Measurements from ENCODE around the gene PAQR3. TPM values are rescaled to one million over a fixed set of nuclear protein-coding genes. Genes with fewer than 3 reads are reported as not detected.
A peak's percentile ranks its signal among the peaks of the same experiment; 100 is the strongest.

Gene PAQR3
- total and polyA plus RNA-seq, 3 experiments from 2014 or later = 7.4 to 11.8 (median 11.1) TPM

DNA sequence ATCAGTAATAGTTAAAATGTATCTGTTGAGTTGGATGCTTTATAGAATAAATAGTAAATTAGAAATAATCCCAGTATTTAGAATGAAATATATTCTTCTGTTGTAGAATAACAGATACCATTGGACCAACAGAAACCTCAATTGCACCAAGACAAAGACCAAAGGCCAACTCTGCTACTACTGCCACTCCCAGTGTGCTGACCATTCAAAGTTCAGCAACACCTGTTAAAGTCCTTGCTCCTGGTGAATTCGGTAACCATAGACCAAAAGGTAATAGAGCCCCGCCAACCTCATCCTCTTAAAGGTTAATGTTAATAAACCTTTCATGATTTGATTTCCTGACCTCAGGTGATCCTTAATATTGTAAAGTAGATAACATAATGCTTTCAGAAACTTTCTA lies 73.8 kb downstream of the PAQR3 start:
- CTCF ChIA-PET = interaction anchor here (2.5 kb wide), 1 partner anchor 11 kb away, joined by 14 read pairs; no protein-coding TSS in a partner anchor

DNA sequence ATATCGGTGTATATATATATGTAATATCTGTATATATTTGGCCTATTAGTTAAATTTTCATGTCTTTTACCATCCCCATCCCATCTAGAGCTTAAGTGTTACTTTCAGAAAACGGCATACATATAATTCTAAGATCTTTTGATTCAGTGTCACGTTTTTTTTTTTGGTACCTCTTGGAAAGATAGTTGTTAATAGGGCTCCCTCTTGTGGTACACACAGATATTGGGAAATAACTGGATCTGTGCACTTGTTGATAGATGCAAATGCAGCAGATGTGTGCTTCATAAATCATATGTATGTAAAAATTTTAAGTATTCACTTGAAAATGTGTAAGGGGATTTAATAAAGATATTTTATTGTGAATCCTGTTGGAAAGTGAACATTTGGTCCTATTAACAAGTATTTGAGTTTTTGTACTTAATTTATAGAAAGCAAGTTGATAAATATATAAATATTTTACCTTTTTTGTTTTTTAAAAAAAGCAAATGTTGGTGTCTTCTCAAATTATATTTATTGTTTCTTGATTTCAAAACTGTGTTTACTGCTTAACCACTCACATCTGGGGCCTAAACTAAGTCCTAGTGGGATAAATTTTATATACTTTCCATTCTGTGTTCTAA lies 74.7 kb downstream of the PAQR3 start:
- Histone ChIP-seq H3K27ac (ENCODE audit: low read depth, low read length) (no peak overlapping the region), H3K4me3 (ENCODE audit: low read length) (no peak overlapping the region), H3K9me3 (ENCODE audit: low read length) (no peaks in the 10 kb centered on the region), H3K27me3 (ENCODE audit: insufficient read depth, low read length, poor library complexity, severe bottlenecking) (no peaks in the 10 kb centered on the region), H3K4me1 (ENCODE audit: insufficient read depth, low read length) (no peaks in the 10 kb centered on the region), H3K36me3 (ENCODE audit: insufficient read depth, low read length) (peaks cover 5% of the 10 kb centered on the region)
- DNase-seq = peak in 2 of 5 donors; percentile 50 to 57
- H3K4me1 Mint-ChIP-seq = peaks cover 2 to 5% (median 4%) of the 10 kb centered on the region in 3 donors
- peaks cover 0 to 18% (median 5%) of the 10 kb centered on the region in 3 donors for H3K36me3 Mint-ChIP-seq
- H3K27ac Mint-ChIP-seq = no peak overlapping the region
- H3K27me3 Mint-ChIP-seq = no peaks in the 10 kb centered on the region
- H3K9me3 Mint-ChIP-seq = no peaks in the 10 kb centered on the region
- CTCF ChIA-PET = interaction anchor here (0.6 to 2.5 kb wide), 4 partner anchors 10 to 257 kb away, joined by 3 to 14 read pairs (median 4); partner anchors contain the start of gene BMP2K
- POLR2A ChIA-PET = no interaction called here
- H3K4me3 Mint-ChIP-seq = no peak overlapping the region

More for the DNA sequence above, 73.8 kb downstream of the PAQR3 start:
- no peak overlapping the region for H3K27ac ChIP-seq (ENCODE audit: low read depth, low read length)
- no peaks in the 10 kb centered on the region for H3K27me3 Mint-ChIP-seq
- no peaks in the 10 kb centered on the region for H3K4me1 ChIP-seq (ENCODE audit: insufficient read depth, low read length)
- no peaks in the 10 kb centered on the region for H3K9me3 Mint-ChIP-seq
- H3K27ac Mint-ChIP-seq = no peak overlapping the region
- H3K36me3 ChIP-seq (ENCODE audit: insufficient read depth, low read length) = peaks cover 5% of the 10 kb centered on the region
- H3K36me3 Mint-ChIP-seq = peaks cover 0 to 16% (median 7%) of the 10 kb centered on the region in 3 donors
- no peaks in the 10 kb centered on the region for H3K27me3 ChIP-seq (ENCODE audit: insufficient read depth, low read length, poor library complexity, severe bottlenecking)
- no peak overlapping the region for H3K4me3 Mint-ChIP-seq
- no peak overlapping the region for H3K4me3 ChIP-seq (ENCODE audit: low read length)
- DNase-seq = no peak
- POLR2A ChIA-PET = no interaction called here
- H3K4me1 Mint-ChIP-seq = peaks cover 2 to 5% (median 4%) of the 10 kb centered on the region in 3 donors
- no peaks in the 10 kb centered on the region for H3K9me3 ChIP-seq (ENCODE audit: low read length)

DNA sequence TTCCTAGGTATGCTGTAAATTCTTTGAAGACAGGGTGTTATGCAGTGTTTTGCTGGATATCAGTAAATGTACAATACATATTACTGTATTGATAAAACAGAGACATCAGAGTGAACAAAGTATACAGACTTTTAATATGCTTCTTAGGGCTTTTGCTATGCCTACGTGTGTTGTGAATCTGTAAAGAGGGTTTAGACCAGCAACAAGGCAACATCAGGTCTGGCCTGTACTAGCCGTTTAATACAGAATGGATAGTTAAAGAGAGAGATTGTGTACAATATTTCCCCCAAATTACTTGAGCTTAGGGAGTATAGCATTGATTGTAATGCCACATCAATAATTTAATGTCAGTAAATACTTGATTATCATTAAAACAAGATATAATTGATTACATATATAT lies 75.2 kb downstream of the PAQR3 start:
- Histone ChIP-seq H3K27ac (ENCODE audit: low read depth, low read length) (no peak overlapping the region), H3K27me3 (ENCODE audit: insufficient read depth, low read length, poor library complexity, severe bottlenecking) (no peaks in the 10 kb centered on the region), H3K9me3 (ENCODE audit: low read length) (no peaks in the 10 kb centered on the region), H3K36me3 (ENCODE audit: insufficient read depth, low read length) (peaks cover 5% of the 10 kb centered on the region), H3K4me3 (ENCODE audit: low read length) (no peak overlapping the region), H3K4me1 (ENCODE audit: insufficient read depth, low read length) (no peaks in the 10 kb centered on the region)
- H3K27me3 Mint-ChIP-seq = no peaks in the 10 kb centered on the region
- ChIA-PET POLR2A (no interaction called here), CTCF (interaction anchor here (0.6 to 2.5 kb wide), 4 partner anchors 9 to 256 kb away, joined by 3 to 14 read pairs (median 4); partner anchors contain the start of gene BMP2K)
- no peak overlapping the region for H3K27ac Mint-ChIP-seq
- no peak for DNase-seq
- no peak overlapping the region for H3K4me3 Mint-ChIP-seq
- H3K4me1 Mint-ChIP-seq = peaks cover 2 to 5% (median 4%) of the 10 kb centered on the region in 3 donors
- no peaks in the 10 kb centered on the region for H3K9me3 Mint-ChIP-seq
- peaks cover 0 to 18% (median 5%) of the 10 kb centered on the region in 3 donors for H3K36me3 Mint-ChIP-seq

DNA sequence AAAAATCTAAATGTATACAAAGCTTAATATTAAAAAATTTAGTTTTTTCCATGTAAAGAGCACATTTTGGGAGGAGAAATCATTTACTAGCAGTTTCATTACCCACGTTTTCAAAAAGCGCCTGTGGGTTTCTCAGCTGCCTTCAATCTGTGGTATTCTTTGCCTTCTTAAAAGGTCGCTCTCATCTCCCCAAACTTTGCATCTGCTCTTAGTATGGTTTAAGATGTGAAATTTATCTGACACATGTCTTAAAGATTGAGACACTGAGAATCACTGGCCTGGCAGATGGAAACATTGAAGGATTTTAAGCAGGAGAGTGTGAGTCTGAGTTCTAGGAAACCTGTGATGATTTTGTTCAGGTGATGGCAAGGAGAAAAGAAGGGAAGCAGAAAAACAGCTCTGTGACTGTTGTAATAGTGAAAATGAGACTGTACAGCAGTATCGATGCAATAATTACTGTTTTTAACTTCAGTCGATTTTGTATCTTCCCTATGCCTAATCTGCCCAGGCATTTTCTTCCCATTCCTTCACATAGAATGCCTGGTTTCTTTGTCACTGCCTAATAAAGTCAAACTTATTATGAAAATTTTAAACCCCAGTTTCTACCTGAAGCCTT lies 75.9 kb downstream of the PAQR3 start:
- no peak for DNase-seq
- Mint-ChIP-seq H3K9me3 (no peaks in the 10 kb centered on the region), H3K4me1 (peaks cover 2 to 5% (median 4%) of the 10 kb centered on the region in 3 donors), H3K36me3 (peaks cover 0 to 17% (median 5%) of the 10 kb centered on the region in 3 donors), H3K27ac (no peak overlapping the region), H3K27me3 (no peaks in the 10 kb centered on the region), H3K4me3 (no peak overlapping the region)
- POLR2A ChIA-PET = no interaction called here
- Histone ChIP-seq H3K27me3 (ENCODE audit: insufficient read depth, low read length, poor library complexity, severe bottlenecking) (no peaks in the 10 kb centered on the region), H3K4me3 (ENCODE audit: low read length) (no peak overlapping the region), H3K27ac (ENCODE audit: low read depth, low read length) (no peak overlapping the region), H3K4me1 (ENCODE audit: insufficient read depth, low read length) (no peaks in the 10 kb centered on the region), H3K36me3 (ENCODE audit: insufficient read depth, low read length) (peaks cover 5% of the 10 kb centered on the region), H3K9me3 (ENCODE audit: low read length) (no peaks in the 10 kb centered on the region)
- CTCF ChIA-PET = interaction anchor here (1.6 to 2.5 kb wide), 2 partner anchors 8 to 87 kb away, joined by 4 to 14 read pairs; partner anchors contain the start of gene BMP2K

DNA sequence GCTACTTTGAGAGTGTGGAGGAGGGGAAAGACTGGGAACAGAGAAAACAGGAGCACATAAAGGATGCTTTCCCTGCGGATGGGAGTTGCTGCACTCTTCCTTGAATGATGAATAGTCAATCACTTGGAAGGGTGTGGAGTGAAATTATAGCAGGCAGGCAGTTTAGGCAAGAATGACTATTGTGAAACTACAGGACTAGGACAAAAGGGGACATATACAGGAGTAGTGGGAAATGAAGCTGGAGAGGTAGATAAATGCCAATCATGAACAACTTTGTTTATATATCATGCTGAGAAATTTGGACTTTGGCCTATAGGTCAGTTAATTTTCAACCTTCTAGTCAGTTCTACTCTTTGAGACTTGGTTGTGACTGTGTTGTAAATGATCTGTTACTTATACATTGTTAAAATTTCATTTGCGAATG lies 76.9 kb downstream of the PAQR3 start:
- ChIA-PET CTCF (no interaction called here), POLR2A (no interaction called here)
- Mint-ChIP-seq H3K36me3 (peaks cover 0 to 13% (median 2%) of the 10 kb centered on the region in 3 donors), H3K4me3 (no peak overlapping the region), H3K4me1 (peaks cover 2 to 5% (median 4%) of the 10 kb centered on the region in 3 donors), H3K27me3 (no peaks in the 10 kb centered on the region), H3K9me3 (no peaks in the 10 kb centered on the region), H3K27ac (peak overlapping the region in 1 of 8 donors; percentile 5)
- H3K27ac ChIP-seq (ENCODE audit: low read depth, low read length) = no peak overlapping the region
- no peaks in the 10 kb centered on the region for H3K9me3 ChIP-seq (ENCODE audit: low read length)
- no peak overlapping the region for H3K4me3 ChIP-seq (ENCODE audit: low read length)
- peaks cover 5% of the 10 kb centered on the region for H3K36me3 ChIP-seq (ENCODE audit: insufficient read depth, low read length)
- DNase-seq = no peak
- H3K4me1 ChIP-seq (ENCODE audit: insufficient read depth, low read length) = no peaks in the 10 kb centered on the region
- H3K27me3 ChIP-seq (ENCODE audit: insufficient read depth, low read length, poor library complexity, severe bottlenecking) = no peaks in the 10 kb centered on the region

Other genes starting within 250 kb of the PAQR3 start
- gene BMP2K, start 163.1 kb downstream of the PAQR3 start, total RNA-seq = 10 to 100 TPM; 20.1 to 20.7 TPM
- gene BMP2K, start 163.1 kb downstream of the PAQR3 start, polyA plus RNA-seq = 1.6 TPM